MG63 (cell line): Measurements from ENCODE around the gene TCEAL4. TPM values are rescaled to one million over a fixed set of nuclear protein-coding genes. Genes with fewer than 3 reads are reported as not detected.

Experiments
- DNase-seq: peaks from one replicate; pipeline ENCODE4 v3.0.0-alpha.2; 2020
- H3K27me3 ChIP-seq: fragments of 250-450 bp; sonication (Bioruptor Pico); 2 replicates; pipeline ENCODE4 v1.5.1; 2020; ENCODE audit warnings: mild to moderate bottlenecking, moderate library complexity
- H3K36me3 ChIP-seq: fragments of 250-450 bp; sonication (Bioruptor Pico); 2 replicates; pipeline ENCODE4 v1.5.1; 2020; ENCODE audit warnings: mild to moderate bottlenecking, moderate library complexity
- H3K4me3 ChIP-seq: fragments of 250-450 bp; sonication (Bioruptor Pico); 2 replicates; pipeline ENCODE4 v1.5.1; 2020; ENCODE audit warnings: mild to moderate bottlenecking, moderate library complexity
- H3K9me3 ChIP-seq: fragments of 250-450 bp; sonication (Bioruptor Pico); 2 replicates; pipeline ENCODE4 v1.5.1; 2020; ENCODE audit warnings: mild to moderate bottlenecking, moderate library complexity
- total RNA-seq: library from RNA; depleted of rRNA; stranded (reverse); fragments of >200 nt; shearing (Covaris generic); gene quantifications from 2 replicates; pipeline ENCODE4 v1.2.3, GENCODE V29; 2014; ENCODE audit warnings: low replicate concordance; rRNA removed

TCEAL4 gene
- total RNA-seq: 12.9 and 22.8 TPM in 2 replicates

GRCh38 chrX:103585411-103586313, at the start of gene TCEAL4:
Gene TCEAL4 (plus strand): TSS chrX:103585515. CDS start chrX:103586676, 1,161 bp downstream.
- Histone ChIP-seq H3K4me3 (peak within 1 kb of the TSS; percentile 64), H3K9me3 (no peaks in the 10 kb centered on the region), H3K36me3 (peaks cover 11% of the 10 kb centered on the region), H3K27me3 (no peaks in the 10 kb centered on the region)
- peak; percentile 63 for DNase-seq

GRCh38 chrX:103536071-103536470, 49.2 kb upstream of the TCEAL4 start:
- Histone ChIP-seq H3K27me3 (no peaks in the 10 kb centered on the region), H3K36me3 (no peaks in the 10 kb centered on the region), H3K9me3 (no peaks in the 10 kb centered on the region), H3K4me3 (no peak overlapping the region)
- no peak for DNase-seq

- no peaks in the 10 kb centered on the region for H3K9me3 ChIP-seq
- DNase-seq: no peak
- H3K27me3 ChIP-seq: no peaks in the 10 kb centered on the region
- no peak overlapping the region for H3K4me3 ChIP-seq
- H3K36me3 ChIP-seq: no peaks in the 10 kb centered on the region
Observed at GRCh38 chrX:103536732-103537131, 48.6 kb upstream of the TCEAL4 start.

GRCh38 chrX:103537871-103538387, 47.4 kb upstream of the TCEAL4 start:
- no peaks in the 10 kb centered on the region for H3K9me3 ChIP-seq
- no peaks in the 10 kb centered on the region for H3K36me3 ChIP-seq
- DNase-seq: no peak
- no peaks in the 10 kb centered on the region for H3K27me3 ChIP-seq
- H3K4me3 ChIP-seq: no peak overlapping the region

GRCh38 chrX:103538728-103539127, 46.6 kb upstream of the TCEAL4 start:
- H3K36me3 ChIP-seq: no peaks in the 10 kb centered on the region
- no peaks in the 10 kb centered on the region for H3K9me3 ChIP-seq
- H3K4me3 ChIP-seq: no peak overlapping the region
- no peak for DNase-seq
- H3K27me3 ChIP-seq: no peaks in the 10 kb centered on the region

- no peak overlapping the region for H3K4me3 ChIP-seq
- H3K36me3 ChIP-seq: no peaks in the 10 kb centered on the region
- no peak for DNase-seq
- H3K27me3 ChIP-seq: no peaks in the 10 kb centered on the region
- H3K9me3 ChIP-seq: no peaks in the 10 kb centered on the region
Observed at GRCh38 chrX:103539695-103540094, 45.6 kb upstream of the TCEAL4 start.

GRCh38 chrX:103540145-103540544, 45.2 kb upstream of the TCEAL4 start:
- Histone ChIP-seq H3K36me3 (no peaks in the 10 kb centered on the region), H3K27me3 (no peaks in the 10 kb centered on the region), H3K4me3 (no peak overlapping the region), H3K9me3 (no peaks in the 10 kb centered on the region)
- DNase-seq: no peak

GRCh38 chrX:103549916-103550315, 35.4 kb upstream of the TCEAL4 start:
- DNase-seq: no peak
- Histone ChIP-seq H3K36me3 (no peaks in the 10 kb centered on the region), H3K27me3 (no peaks in the 10 kb centered on the region), H3K4me3 (no peak overlapping the region), H3K9me3 (no peaks in the 10 kb centered on the region)

GRCh38 chrX:103550415-103551051, 34.8 kb upstream of the TCEAL4 start:
- Histone ChIP-seq H3K36me3 (no peaks in the 10 kb centered on the region), H3K4me3 (no peak overlapping the region), H3K27me3 (no peaks in the 10 kb centered on the region), H3K9me3 (no peaks in the 10 kb centered on the region)
- peak; percentile 31 for DNase-seq

- no peaks in the 10 kb centered on the region for H3K36me3 ChIP-seq
- no peak overlapping the region for H3K4me3 ChIP-seq
- H3K27me3 ChIP-seq: no peaks in the 10 kb centered on the region
- no peak for DNase-seq
- no peaks in the 10 kb centered on the region for H3K9me3 ChIP-seq
Observed at GRCh38 chrX:103552236-103552635, 33.1 kb upstream of the TCEAL4 start.

GRCh38 chrX:103554687-103555424, 30.5 kb upstream of the TCEAL4 start:
- Histone ChIP-seq H3K4me3 (no peak overlapping the region), H3K36me3 (no peaks in the 10 kb centered on the region), H3K9me3 (no peaks in the 10 kb centered on the region), H3K27me3 (no peaks in the 10 kb centered on the region)
- no peak for DNase-seq

- Histone ChIP-seq H3K4me3 (no peak overlapping the region), H3K9me3 (no peaks in the 10 kb centered on the region), H3K36me3 (no peaks in the 10 kb centered on the region), H3K27me3 (no peaks in the 10 kb centered on the region)
- DNase-seq: no peak
Observed at GRCh38 chrX:103556963-103557612, 28.2 kb upstream of the TCEAL4 start.

GRCh38 chrX:103560256-103560655, 25.1 kb upstream of the TCEAL4 start:
- H3K9me3 ChIP-seq: no peaks in the 10 kb centered on the region
- no peaks in the 10 kb centered on the region for H3K27me3 ChIP-seq
- no peaks in the 10 kb centered on the region for H3K36me3 ChIP-seq
- no peak overlapping the region for H3K4me3 ChIP-seq
- no peak for DNase-seq

- H3K36me3 ChIP-seq: no peaks in the 10 kb centered on the region
- DNase-seq: no peak
Observed at GRCh38 chrX:103562801-103563200, 22.5 kb upstream of the TCEAL4 start.

GRCh38 chrX:103565197-103565596, 20.1 kb upstream of the TCEAL4 start:
- H3K4me3 ChIP-seq: no peak overlapping the region
- H3K27me3 ChIP-seq: no peaks in the 10 kb centered on the region
- DNase-seq: no peak
- H3K36me3 ChIP-seq: no peaks in the 10 kb centered on the region
- H3K9me3 ChIP-seq: no peaks in the 10 kb centered on the region

More at GRCh38 chrX:103562801-103563200, 22.5 kb upstream of the TCEAL4 start:
- Histone ChIP-seq H3K4me3 (no peak overlapping the region), H3K27me3 (no peaks in the 10 kb centered on the region), H3K9me3 (no peaks in the 10 kb centered on the region)

GRCh38 chrX:103565752-103566151, 19.6 kb upstream of the TCEAL4 start:
- Histone ChIP-seq H3K27me3 (no peaks in the 10 kb centered on the region), H3K36me3 (no peaks in the 10 kb centered on the region), H3K4me3 (no peak overlapping the region), H3K9me3 (no peaks in the 10 kb centered on the region)
- no peak for DNase-seq
